GM12891 (cell line): ENCODE results near the gene SCAI.
A peak's percentile ranks its signal among the peaks of the same experiment; 100 is the strongest.
"Not testable (repeated sequence)": the region's sequence is repeated elsewhere in the genome, so short reads cannot be mapped to it uniquely, and the experiment has no call there.

Experiments used
- DNase-seq: peaks from one replicate; pipeline ENCODE4 v3.0.0; 2011; ENCODE audit warnings: low spot score; ENCODE audit not compliant: insufficient read length
- FAIRE-seq: peaks from 2 replicates; lab custom pipeline; 2011; peaks lifted over from hg19 to GRCh38; lab: Jason Lieb, UNC
- PAX5 ChIP-seq: IDR thresholded peaks from 2 replicates; pipeline ENCODE4 v1.6.1; 2011; ENCODE audit warnings: low read length, moderate library complexity, mild to moderate bottlenecking; ENCODE audit not compliant: insufficient read depth, severe bottlenecking
- POLR2A ChIP-seq: IDR thresholded peaks from 2 replicates; pipeline ENCODE4 v1.6.1; 2011; ENCODE audit warnings: low read depth, low read length, control low read depth
- POLR2AphosphoS5 ChIP-seq: IDR thresholded peaks from 2 replicates; pipeline ENCODE4 v1.6.1; 2011; ENCODE audit warnings: low read depth, low read length, control low read depth
- POU2F2 ChIP-seq: IDR thresholded peaks from 2 replicates; pipeline ENCODE4 v1.6.1; 2011; ENCODE audit warnings: low read depth, mild to moderate bottlenecking, control low read depth, low read length, moderate library complexity
- SPI1 ChIP-seq: IDR thresholded peaks from 2 replicates; pipeline ENCODE4 v1.6.1; 2011; ENCODE audit warnings: low read depth, low read length, control low read depth
- TAF1 ChIP-seq: IDR thresholded peaks from 2 replicates; pipeline ENCODE4 v1.6.1; 2011; ENCODE audit warnings: low read depth, low read length, control low read depth

The SCAI gene

DNA sequence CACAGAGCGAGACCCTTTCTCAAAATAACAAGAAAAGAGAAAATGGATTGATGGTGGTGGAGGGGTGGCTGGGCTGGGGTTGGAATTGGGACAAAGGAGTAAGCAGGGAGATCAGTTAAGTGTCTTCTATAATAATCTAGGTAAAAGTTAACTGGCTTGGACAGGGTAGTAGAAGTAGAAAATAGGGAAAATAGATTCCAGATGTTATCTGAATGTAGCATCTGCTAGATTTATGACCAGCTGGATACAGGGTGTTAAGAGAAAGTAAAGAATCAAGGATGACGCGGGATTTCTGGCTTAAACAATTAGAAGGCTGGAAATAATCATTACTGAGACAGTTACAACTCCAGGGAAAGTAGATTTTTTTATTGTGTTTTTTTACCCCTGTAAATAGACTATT lies 33.3 kb upstream of the SCAI start:
- FAIRE-seq (no peak), DNase-seq (no peak)
- TF ChIP-seq TAF1 (no peak), POLR2A (no peak), POU2F2 (no peak), PAX5 (no peak), SPI1 (no peak), POLR2AphosphoS5 (no peak)

DNA sequence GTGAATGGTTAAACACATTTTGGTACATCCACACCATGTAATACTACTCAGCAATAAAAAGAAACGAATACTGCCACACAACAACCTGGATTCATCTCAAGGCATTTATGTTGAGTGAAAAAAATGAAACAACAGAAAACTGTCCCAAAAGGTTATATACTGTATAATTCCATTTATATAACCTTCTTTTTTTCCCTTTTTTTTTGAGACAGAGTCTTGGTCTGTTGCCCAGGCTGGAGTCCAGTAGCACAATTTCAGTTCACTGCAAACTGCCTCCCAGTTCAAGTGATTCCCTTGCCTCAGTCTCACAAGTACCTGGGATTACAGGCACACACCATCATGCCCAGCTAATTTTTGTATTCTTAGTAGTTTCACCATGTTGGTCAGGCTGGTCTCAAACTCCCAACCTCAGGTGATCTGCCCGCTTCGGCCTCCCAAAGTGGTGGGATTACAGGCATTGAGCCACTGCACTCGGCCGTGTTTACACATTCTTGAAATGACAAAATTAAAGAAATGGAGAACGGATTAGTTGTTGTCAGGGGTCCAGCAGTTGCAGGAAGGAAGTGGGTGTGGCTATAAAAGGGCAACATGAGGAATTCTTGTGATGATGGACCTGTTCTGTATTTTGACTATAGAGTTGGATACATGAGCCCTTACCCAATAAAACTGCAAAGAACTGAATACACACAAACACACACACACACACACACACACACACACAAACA lies 28.9 kb upstream of the SCAI start:
- DNase-seq (no peak), FAIRE-seq (no peak)
- TF ChIP-seq POLR2A (no peak), SPI1 (peak; percentile 14; the same call in 1 of the 2 replicates), PAX5 (no peak), TAF1 (no peak)

DNA sequence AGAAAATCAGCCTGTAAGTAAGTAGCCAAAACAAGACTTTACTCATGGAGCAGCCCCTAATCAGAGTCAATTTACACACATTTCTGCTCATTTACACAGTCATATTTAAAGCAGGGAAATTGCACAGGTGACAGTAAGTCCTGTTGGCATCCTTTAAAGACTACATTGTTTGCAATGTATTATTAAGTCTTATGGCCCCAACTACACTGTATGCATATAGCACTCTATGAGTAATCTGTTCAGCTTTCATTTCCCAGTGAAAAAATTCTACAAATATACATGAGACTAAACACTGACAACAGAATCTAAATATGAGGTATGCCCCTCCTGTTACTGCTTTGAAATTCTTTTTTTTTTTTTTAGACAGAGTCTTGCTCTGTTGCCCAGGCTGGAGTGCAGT lies 26.6 kb upstream of the SCAI start:
- no peak for DNase-seq
- no peak for FAIRE-seq

DNA sequence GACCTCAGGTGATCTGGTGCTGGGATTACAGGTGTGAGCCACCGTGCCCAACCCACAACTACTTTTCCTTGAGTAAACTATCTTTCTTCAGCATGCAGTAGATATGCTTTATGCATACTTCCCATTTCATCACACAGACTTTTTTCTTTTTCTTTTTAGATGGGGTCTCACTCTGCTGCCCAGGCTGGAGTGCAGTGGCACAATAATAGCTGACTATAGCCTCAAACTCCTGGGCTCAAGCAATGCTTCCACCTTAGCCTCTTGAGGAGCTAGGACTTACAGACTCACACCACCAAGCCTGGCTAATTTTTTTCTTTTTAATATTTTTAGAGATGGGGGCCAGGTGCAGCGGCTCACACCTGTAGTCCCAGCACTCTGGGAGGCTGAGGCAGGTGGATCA lies 23.4 kb upstream of the SCAI start:
- TF ChIP-seq POLR2A (no peak), POU2F2 (no peak)
- FAIRE-seq (no peak), DNase-seq (no peak)

More for the DNA sequence above, 26.6 kb upstream of the SCAI start:
- TF ChIP-seq TAF1, result no peak
- no peak for TF ChIP-seq POU2F2
- no peak for TF ChIP-seq POLR2AphosphoS5
- no peak for TF ChIP-seq POLR2A
- no peak for TF ChIP-seq PAX5
- no peak for TF ChIP-seq SPI1

DNA sequence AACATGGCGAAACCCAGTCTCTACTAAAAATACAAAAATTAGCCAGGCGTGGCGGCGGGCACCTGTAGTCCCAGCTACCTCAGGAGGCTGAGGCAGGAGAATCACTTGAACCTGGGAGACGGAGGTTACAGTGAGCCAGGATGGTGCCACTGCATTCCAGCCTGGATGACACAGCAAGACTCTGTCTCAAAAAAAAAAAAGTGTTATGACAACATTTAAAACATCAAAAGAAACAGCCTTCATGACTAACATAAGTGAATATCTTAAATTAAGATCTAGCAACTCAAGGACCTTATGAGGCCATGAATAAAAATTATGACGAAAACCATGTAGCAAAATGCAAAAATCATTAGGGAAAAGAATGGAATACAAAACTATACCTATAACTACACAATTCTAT lies 19.6 kb upstream of the SCAI start:
- not testable (repeated sequence) for FAIRE-seq, DNase-seq

DNA sequence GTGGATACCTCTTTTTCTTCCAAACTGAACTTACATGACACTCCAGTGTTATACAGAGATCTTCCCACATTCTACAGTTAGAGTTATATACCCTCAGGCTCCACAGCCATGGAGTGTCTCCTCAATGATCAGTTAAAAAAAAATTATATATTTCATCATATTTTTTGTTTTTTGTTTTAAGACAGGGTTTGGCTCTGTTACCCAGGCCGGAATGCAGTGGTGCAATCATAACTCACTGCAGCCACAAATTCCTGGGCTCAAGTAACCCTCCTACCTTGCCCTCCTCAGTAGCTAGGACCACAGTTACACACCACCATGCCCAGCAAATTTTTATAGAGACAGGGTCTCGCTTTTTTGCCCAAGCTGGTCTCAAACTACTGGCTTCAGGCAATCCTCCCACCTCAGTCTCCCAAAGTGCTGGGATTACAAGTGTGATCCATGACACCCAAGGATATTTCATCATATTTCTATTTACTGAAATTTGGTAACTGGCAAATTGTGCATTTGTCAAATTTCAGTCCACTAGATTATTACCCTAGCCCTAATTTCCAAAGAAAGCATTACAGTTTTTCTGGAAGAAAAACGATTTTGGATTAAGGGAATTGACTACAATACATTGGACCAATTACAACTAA lies 18.1 kb upstream of the SCAI start:
- no peak for DNase-seq
- TF ChIP-seq POLR2AphosphoS5 (no peak), TAF1 (no peak), POLR2A (no peak), SPI1 (no peak), PAX5 (no peak), POU2F2 (no peak)
- no peak for FAIRE-seq

DNA sequence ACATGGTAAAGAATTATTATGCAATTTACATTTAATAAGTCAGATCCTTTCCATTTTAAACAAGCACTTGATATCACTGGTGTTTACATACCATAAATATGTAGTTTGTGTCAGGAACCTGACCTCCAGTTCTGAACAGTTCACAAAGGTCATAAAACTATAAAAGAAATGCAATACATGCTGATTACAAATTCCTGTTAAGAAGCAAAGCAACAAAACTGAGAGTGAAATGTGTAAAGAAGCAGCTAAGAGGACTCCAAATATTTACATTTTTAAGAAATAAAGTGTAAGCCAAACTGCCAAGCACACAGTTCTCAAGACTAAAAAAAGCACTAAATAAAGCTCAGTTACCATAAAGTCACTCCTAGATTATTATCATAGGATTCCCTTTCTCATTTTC lies 17.4 kb upstream of the SCAI start:
- FAIRE-seq, result no peak
- no peak for DNase-seq
- TF ChIP-seq POU2F2 (no peak), POLR2AphosphoS5 (no peak), POLR2A (no peak), TAF1 (no peak), PAX5 (no peak), SPI1 (no peak)

DNA sequence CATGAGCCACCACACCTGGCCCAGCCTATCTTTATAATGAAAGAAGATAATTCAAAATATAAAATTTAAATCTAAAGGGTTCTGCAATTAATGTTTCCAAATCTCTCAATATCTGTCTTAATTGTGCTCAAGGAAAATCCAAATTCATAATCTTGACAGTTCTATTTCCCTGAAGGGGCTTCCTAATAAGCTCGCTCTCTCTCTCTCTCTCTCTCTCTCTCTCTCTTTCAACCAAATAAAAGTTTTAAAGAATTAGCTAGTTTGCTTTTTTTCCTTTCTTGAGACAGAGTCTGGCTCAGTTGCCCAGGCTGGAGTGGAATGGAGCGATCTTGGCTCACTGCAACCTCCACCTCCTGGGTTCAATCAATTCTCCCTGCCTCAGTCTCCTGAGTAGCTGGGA lies 13.2 kb upstream of the SCAI start:
- DNase-seq (no peak), FAIRE-seq (no peak)
- no peak for TF ChIP-seq POU2F2

DNA sequence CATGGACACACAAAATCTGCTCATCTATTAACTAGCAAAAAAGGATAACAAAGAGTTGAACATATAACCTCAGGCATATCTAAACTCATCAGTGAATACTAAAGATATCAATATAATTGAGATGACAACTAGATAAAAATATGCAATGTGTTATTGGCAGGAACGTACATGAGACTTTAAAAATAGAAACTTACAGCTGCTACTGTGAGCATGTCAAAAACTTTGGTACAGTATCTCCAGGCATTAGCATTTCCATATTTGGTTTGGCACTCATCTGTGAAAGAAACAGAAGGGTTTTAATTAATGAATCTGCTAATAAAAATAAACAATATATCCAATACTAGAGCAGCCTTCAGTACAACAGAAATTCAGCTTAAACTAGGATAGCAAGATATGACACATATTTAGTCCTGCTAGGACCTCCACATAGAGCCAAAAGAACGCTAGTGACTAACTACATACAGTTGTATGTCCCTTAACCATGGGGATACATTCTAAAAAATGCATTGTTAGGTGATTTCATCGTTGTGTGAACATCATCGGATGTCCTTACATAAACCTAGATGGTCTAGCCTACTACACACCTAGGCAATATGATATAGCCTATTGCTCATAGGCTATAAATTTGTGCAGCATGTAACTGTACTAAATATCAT lies 10.5 kb upstream of the SCAI start:
- TF ChIP-seq POLR2AphosphoS5 (no peak), PAX5 (no peak), TAF1 (no peak), SPI1 (no peak), POLR2A (no peak)
- DNase-seq (no peak), FAIRE-seq (peak; percentile 13)

DNA sequence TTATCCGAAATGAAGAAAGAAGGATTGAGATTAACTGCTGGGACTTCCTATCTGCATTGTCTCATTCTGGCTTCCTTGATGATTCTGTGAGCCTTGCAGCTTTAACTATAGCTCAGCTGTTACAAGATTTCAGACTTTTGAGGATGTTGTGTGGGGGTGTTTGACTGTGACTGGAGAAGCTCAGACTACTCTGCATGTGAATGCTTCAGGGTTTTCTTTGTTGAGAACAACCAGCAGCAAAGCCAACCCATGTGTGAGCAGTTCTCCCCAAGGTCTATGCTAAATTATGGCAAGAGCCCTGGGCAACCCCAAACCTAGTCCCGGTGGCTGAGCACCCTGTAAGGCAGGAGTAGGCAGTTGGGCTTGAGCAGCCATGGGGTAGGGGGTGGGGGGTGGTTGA lies 8.4 kb upstream of the SCAI start:
- DNase-seq (no peak), FAIRE-seq (no peak)
- TF ChIP-seq POLR2AphosphoS5 (no peak), POLR2A (no peak), PAX5 (no peak), TAF1 (no peak), POU2F2 (no peak), SPI1 (no peak)
